Stimulated activated CD4-positive, alpha-beta T cell treated with anti-CD3 and anti-CD28 coated beads, Interleukin-2, amount 100 ng/mL, for 48 hours (primary cell): ENCODE measurements around the gene DBX1.
"Not testable (repeated sequence)": the region's sequence is repeated elsewhere in the genome, so short reads cannot be mapped to it uniquely, and the experiment has no call there.

Experiments used
- DNase-seq, 2 donors: peaks; one replicate each; pipeline ENCODE4 v3.0.0-alpha.2; 2020

The DBX1 gene

GRCh38 chr11:20160425-20161229 lies at the start of gene DBX1:
Gene DBX1 (minus strand): TSS chr11:20160475. CDS start chr11:20160324, 151 bp downstream.
- DNase-seq = no peak

DNA sequence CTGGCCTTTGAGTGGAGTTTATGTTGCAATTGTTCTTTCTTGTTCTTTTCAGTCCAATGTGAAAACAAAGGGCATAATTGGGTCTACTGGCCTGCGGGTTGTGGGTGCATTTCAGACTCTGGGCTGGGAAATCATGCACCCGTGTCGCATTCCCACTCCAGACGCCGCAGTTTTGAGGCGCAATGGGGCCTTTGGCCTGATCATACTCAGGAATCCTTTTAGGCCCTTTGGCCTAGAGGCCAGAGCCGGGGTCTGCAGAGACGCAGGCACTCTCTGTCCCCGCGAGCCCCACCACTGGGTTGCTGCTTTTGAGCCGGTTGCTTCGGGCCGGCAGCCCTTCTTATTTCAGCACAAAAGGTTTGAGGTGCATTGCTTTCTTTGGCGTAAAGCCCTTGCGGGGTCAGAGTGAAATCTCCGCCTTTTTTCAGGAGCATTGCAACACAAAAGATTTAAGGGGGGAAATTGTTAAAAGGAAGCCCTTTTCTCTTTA lies 48.4 kb upstream of the DBX1 start:
- DNase-seq = no peak

DNA sequence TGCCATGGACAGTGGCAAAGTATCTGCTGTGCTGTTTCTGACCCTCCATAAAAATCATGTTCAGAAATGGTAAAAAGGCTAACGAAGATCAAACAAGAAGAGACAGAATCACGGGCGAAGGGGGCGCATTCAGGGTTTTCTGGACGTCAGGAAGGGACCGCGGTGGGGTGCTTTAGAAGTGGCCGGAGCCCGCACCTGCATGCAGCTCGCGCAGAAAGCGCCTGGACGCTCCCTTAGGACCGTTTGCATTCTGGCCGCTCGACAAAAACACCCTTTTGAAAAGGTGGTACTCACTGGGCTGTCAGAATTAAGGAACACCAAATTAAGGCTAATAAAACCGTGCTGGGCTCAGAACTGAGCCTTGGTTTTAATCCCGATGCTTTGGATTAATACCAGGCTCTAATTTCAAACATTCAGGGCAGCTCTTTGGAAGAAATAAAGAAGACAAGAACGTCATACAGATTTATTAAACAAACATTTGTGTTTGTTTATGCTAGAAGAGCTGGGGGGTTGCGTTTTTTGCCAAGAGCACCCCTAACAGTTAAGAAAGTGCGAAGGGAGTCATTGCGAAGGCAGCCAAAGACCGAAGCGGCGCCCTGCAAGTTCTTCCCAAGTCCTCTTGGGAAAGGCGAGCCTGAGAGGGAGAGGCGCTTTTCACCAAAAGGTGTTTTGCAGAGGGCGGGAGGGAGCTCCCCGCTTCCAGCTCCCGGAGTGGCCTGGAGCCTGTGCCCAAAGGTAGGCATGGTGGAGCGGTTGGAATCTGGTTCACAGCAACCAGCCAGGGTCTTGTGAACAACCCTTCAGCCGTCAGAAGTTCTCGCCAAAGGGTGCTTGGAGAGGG lies 47.7 kb upstream of the DBX1 start:
- no peak for DNase-seq

DNA sequence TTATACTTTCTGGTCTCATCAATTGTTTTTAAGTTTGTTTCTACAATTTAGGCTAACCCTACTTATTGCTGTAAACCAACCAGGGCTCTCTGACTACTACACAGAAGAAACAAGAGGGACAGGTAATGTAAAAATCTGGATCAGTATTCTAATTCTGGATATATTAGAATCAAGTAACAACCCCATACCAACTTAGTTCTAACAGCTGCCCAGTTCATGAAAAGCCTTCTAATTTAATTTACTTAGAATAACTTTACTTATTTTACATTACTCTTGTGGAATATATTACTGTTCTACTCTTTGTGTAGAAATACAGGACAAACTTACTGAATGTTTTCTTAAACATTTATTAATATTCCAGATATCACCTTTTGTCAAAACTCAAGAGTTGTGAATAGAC lies 45.5 kb upstream of the DBX1 start:
- no peak for DNase-seq

DNA sequence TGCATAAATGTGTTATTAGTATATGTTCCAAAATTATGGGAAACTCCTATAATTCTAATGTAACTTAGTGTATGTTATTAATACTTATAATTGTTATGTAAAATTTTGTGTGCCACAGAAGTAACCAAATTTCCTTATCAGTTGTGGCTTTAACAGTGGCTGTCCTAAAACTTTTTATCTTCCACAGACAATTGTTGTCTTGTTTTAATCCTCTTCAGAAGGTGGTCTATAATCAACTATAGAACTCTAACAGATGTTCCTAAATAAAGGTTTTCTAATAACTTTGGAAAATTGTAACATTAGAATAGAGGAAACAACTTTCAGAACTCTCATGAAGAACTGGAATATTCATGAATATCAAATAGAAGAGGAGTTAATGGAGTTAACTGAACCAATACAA lies 44.4 kb upstream of the DBX1 start:
- no peak for DNase-seq

- DNase-seq = no peak
Measured at GRCh38 chr11:20203831-20204230, 43.6 kb upstream of the DBX1 start.

DNA sequence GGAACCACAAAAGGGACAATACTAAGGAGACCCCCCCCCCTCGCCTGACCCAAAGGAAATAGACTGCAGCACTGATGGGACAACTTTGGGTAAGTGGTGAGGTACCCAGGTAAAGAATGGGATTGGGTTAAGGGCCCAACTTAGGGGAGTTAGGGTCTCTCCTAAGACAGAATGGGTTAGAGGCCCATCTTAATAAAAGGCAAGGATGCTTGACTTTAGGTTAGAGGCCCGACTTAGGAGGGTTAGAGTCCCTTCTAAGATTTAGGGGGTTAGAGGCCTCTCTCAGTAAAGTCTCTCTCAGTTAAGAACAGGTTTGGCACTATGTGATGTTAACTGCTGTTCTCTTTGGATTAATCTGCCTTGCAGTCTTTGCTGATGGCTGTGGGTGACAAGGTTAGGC lies 41.0 kb upstream of the DBX1 start:
- DNase-seq = no peak

DNA sequence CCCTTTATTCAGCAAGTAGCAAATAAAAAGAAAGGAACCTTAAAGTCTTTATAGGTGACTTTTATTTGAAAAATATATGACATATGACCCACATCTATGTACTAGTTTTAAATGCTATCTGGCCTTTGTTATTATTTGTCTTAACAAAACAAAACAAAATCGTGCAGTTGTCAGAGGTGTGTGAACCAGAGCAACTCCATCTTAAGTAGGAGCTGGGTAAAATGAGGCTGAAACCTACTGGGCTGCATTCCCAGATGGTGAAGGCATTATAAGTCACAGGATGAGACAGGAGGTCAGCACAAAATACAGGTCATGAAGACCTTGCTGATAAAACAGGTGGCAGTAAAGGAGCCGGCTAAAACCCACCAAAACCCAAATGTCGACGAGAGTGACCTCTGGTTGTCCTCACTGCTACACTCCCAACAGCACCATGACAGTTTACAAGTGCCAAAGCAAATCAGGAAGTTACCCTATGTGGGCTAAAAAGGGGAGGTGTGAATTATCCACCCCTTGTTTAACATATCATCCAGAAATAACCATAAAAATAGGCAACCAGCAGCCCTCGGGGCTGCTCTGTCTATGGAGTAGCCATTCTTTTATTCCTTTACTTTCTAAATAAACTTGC lies 40.2 kb upstream of the DBX1 start:
- not testable (repeated sequence) for DNase-seq

GRCh38 chr11:20197881-20198280 lies 37.6 kb upstream of the DBX1 start:
- DNase-seq = no peak

DNA sequence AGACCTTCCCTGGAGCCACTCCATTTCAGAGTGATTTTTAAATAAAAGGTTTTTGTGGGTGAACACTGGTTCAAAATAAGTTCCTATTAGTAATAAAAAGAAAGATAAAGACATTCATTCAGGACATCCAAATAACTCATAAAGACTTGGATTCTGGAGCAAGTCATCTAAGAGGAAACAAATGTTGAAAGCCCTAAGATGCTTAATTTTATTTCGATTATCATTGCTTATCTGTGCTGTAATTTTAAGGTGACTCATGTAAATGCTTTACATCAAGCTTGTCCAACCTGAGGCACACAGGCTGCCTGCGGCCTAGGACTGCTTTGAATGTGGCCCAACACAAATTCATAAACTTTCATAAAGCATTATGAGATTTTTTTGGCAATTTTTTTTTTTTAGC lies 34.2 kb upstream of the DBX1 start:
- DNase-seq = no peak

DNA sequence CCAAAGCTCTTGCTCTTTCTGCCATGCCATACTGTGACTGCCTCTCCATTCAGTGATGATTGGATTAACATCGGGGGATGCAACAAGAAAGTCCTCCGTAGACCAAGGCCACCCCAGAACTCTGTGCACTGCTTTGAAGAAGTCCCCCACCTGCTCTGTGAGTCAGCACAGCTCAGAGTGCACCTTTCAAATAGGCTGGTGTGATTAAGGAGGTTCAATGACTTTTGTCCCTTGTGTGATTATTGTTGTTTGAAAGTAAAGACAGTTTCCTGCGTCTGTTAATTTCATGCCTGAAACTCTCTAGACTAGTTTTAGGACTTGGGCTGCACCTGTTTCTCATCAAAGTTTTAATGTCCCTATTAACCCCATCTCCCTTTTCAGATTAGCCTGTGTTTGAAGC lies 33.0 kb upstream of the DBX1 start:
- DNase-seq = no peak

DNA sequence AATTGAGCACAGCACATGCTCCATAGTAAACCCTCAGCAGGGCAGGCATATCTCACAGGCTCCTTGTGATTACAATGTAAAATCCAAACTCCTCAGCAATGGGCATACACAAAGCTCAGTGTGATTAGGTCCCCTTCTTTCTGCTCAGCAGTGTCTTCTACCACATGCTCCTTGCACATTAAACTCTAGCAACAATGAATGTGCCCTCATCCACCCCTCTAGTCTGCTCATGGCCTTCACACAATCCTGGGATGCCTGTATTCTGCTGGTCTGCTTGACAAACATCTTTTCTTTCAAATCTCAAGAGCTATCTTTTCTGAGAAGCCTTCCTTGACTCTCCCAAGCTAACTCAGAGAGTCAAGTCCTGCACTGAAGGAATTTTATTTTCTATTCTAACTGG lies 32.4 kb upstream of the DBX1 start:
- no peak for DNase-seq

- no peak for DNase-seq
Measured at GRCh38 chr11:20192151-20192550, 31.9 kb upstream of the DBX1 start.

GRCh38 chr11:20178976-20179375 lies 18.7 kb upstream of the DBX1 start:
- no peak for DNase-seq

GRCh38 chr11:20177136-20177535 lies 16.9 kb upstream of the DBX1 start:
- DNase-seq = no peak

GRCh38 chr11:20172721-20173447 lies 12.6 kb upstream of the DBX1 start:
- no peak for DNase-seq

DNA sequence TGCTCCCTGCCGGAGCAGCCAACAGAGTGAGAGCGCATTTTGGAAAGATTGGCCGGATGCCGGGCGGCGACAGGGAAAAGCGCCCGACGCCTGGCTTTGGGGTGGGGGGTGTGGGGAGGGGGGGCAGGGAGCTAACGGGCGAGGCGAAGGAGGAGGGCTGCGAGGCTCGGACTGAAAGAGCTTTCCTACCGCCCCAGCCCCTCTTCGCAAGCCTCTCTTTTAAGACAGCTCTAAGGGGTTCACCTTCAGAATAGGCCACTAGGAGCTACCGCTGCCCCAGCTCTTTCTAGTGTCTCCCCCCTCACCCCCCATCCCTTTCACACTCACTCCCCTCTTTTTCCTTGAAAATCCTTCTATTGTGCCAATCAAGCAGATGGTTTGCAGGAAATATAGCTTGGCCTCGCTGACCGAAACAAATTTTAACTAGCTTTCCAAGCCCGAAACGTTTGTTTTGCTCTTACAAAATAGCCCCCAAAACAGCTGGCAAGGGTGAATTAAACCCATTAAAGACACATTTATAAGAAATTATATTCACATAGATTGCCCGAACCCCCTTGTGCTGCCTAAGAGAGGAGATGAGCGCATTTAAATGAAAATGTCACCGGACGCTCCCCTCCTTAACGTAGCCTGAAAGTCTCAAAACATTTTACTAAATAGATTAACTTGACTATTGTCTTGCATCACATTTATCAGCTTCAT lies 3.7 kb upstream of the DBX1 start:
- no peak for DNase-seq

GRCh38 chr11:20162824-20163782 lies 2.8 kb upstream of the DBX1 start:
- DNase-seq = no peak

- no peak for DNase-seq
Measured at GRCh38 chr11:20161923-20162744, 1.9 kb upstream of the DBX1 start.
